ENCODE data around the gene PRG2. TPM values are rescaled to one million over a fixed set of nuclear protein-coding genes. Genes with fewer than 3 reads are reported as not detected.

Gene PRG2
- total and polyA plus RNA-seq, 2 of the 13 experiments (the other 11 are each of a cell fraction or from before 2014, with no cell fraction given): not detected

DNA sequence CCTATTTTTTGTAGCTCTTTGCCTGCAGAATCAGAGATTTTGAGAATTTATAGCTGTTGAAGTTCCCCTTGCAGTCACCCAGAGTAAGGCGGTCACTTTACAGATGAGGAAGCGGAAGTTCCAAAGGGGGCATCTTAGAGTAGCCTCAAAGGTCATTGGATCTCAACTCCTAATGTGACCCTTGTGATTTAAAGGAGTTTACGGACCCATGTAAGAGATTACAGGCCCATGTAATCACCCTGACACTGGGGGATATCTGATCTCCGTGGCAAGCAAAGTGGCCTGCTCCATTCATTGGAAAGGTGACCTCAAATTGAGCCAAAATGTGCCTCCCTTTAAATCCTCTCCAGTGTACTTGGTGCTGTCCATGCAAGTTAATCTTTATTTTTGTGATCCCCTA, 36.6 kb downstream of the PRG2 start:
- in situ Hi-C loops (cut with HindIII; ENCODE audit: extremely low pct_ligation_motif_present, low pct_unique_long_range_greater_than_20kb) (loop anchor here (10.0 kb wide), 1 partner anchor 509 kb away; no protein-coding TSS in a partner anchor), intact Hi-C loops (cut with micrococcal nuclease; ENCODE audit: unreplicated experiment) (no loop called here)
- no peak overlapping the region for H3K4me3 ChIP-seq (replicated peaks in 1 of 3; ENCODE audit: insufficient read depth in 1 of 3, low read depth in 2 of 3, low read length in 3 of 3)
- no peaks in the 10 kb centered on the region for H3K36me3 ChIP-seq (replicated peaks in 1 of 2; ENCODE audit: control insufficient read depth in 1 of 2, insufficient read depth in 2 of 2, low read length in 2 of 2)
- peaks cover 10% of the 10 kb centered on the region for H3K4me1 ChIP-seq (ENCODE audit: insufficient read depth, low read length)
- CTCF ChIA-PET (ENCODE audit: low intra/inter-chr PET ratio, low total read pairs): no interaction called here
- BruUV-seq (replicated peaks): no TSS peak
- no peak for TF ChIP-seq FOXK1 (CRISPR knock-in tag; IDR thresholded peaks at IDR 0.05; ENCODE audit: borderline replicate concordance, low read depth)
- TF ChIP-seq, protein P1, sequence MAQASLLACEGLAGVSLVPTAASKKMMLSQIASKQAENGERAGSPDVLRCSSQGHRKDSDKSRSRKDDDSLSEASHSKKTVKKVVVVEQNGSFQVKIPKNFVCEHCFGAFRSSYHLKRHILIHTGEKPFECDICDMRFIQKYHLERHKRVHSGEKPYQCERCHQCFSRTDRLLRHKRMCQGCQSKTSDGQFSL (CRISPR knock-in tag; IDR thresholded peaks at IDR 0.05): no peak
- TF ChIP-seq ZNF562 (CRISPR knock-in tag; IDR thresholded peaks at IDR 0.05; ENCODE audit: borderline replicate concordance): no peak
- TF ChIP-seq CREM (IDR thresholded peaks at IDR 0.05): no peak
- no peak for TF ChIP-seq CREM (CRISPR knock-in tag; IDR thresholded peaks at IDR 0.05)
- TF ChIP-seq, protein P2, sequence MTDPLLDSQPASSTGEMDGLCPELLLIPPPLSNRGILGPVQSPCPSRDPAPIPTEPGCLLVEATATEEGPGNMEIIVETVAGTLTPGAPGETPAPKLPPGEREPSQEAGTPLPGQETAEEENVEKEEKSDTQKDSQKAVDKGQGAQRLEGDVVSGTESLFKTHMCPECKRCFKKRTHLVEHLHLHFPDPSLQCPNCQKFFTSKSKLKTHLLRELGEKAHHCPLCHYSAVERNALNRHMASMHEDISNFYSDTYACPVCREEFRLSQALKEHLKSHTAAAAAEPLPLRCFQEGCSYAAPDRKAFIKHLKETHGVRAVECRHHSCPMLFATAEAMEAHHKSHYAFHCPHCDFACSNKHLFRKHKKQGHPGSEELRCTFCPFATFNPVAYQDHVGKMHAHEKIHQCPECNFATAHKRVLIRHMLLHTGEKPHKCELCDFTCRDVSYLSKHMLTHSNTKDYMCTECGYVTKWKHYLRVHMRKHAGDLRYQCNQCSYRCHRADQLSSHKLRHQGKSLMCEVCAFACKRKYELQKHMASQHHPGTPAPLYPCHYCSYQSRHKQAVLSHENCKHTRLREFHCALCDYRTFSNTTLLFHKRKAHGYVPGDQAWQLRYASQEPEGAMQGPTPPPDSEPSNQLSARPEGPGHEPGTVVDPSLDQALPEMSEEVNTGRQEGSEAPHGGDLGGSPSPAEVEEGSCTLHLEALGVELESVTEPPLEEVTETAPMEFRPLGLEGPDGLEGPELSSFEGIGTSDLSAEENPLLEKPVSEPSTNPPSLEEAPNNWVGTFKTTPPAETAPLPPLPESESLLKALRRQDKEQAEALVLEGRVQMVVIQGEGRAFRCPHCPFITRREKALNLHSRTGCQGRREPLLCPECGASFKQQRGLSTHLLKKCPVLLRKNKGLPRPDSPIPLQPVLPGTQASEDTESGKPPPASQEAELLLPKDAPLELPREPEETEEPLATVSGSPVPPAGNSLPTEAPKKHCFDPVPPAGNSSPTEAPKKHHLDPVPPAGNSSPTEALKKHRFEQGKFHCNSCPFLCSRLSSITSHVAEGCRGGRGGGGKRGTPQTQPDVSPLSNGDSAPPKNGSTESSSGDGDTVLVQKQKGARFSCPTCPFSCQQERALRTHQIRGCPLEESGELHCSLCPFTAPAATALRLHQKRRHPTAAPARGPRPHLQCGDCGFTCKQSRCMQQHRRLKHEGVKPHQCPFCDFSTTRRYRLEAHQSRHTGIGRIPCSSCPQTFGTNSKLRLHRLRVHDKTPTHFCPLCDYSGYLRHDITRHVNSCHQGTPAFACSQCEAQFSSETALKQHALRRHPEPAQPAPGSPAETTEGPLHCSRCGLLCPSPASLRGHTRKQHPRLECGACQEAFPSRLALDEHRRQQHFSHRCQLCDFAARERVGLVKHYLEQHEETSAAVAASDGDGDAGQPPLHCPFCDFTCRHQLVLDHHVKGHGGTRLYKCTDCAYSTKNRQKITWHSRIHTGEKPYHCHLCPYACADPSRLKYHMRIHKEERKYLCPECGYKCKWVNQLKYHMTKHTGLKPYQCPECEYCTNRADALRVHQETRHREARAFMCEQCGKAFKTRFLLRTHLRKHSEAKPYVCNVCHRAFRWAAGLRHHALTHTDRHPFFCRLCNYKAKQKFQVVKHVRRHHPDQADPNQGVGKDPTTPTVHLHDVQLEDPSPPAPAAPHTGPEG (CRISPR knock-in tag; IDR thresholded peaks at IDR 0.05): no peak
- no peak for TF ChIP-seq MAFG (CRISPR knock-in tag; IDR thresholded peaks at IDR 0.05)
- no peak for TF ChIP-seq IKZF4 (CRISPR knock-in tag; IDR thresholded peaks at IDR 0.05; ENCODE audit: borderline replicate concordance, low read depth, not compliant biosample characterization)
- TF ChIP-seq ZNF230 (CRISPR knock-in tag; IDR thresholded peaks at IDR 0.05): no peak
- no peak for TF ChIP-seq MTA3 (CRISPR knock-in tag; IDR thresholded peaks at IDR 0.05)
- no peak overlapping the region for H2AFZ ChIP-seq (ENCODE audit: low read length)
- H3K27ac ChIP-seq (ENCODE audit: extremely low read length, insufficient read depth, low read length): no peak overlapping the region
- no peaks in the 10 kb centered on the region for H3K79me2 ChIP-seq (ENCODE audit: insufficient read depth, low read length)
- FAIRE-seq: no peak
- no peak overlapping the region for H3K9ac ChIP-seq (ENCODE audit: insufficient read depth, low read depth, low read length)
- H3K4me2 ChIP-seq (ENCODE audit: low read depth, low read length): no peak overlapping the region
- POLR2A ChIA-PET: no interaction called here
- ATAC-seq: no peak
- no peak for DNase-seq (ENCODE audit: low spot score)
- H4K20me1 ChIP-seq (ENCODE audit: insufficient read depth, low read length): no peaks in the 10 kb centered on the region
- H3K9me3 ChIP-seq (ENCODE audit: low read length): no peaks in the 10 kb centered on the region
- WGBS (ENCODE audit: low lambda C conversion rate): 57% methylated on average over 4 of the region's 4 CpGs
- peaks cover 0 to 8% of the 10 kb centered on the region in 2 experiments; a peak in 4 of 5 replicates for H3K27me3 ChIP-seq (ENCODE audit: control insufficient read depth in 1 of 2, insufficient read depth in 2 of 2, low read length in 2 of 2)
